Stimulated activated CD4-positive, alpha-beta T cell treated with anti-CD3 and anti-CD28 coated beads, TNF-alpha, amount 100 ng/mL, for 4 hours (primary cell): ENCODE results near the gene PLA2G4B.
"Not testable (repeated sequence)": the region's sequence is repeated elsewhere in the genome, so short reads cannot be mapped to it uniquely, and the experiment has no call there.

ENCODE experiments used
- DNase-seq, 3 experiments: peaks; one replicate each; pipeline ENCODE4 v3.0.0-alpha.2; 2020; ENCODE audit warnings: low read depth in 3 of 3

Gene PLA2G4B

DNA sequence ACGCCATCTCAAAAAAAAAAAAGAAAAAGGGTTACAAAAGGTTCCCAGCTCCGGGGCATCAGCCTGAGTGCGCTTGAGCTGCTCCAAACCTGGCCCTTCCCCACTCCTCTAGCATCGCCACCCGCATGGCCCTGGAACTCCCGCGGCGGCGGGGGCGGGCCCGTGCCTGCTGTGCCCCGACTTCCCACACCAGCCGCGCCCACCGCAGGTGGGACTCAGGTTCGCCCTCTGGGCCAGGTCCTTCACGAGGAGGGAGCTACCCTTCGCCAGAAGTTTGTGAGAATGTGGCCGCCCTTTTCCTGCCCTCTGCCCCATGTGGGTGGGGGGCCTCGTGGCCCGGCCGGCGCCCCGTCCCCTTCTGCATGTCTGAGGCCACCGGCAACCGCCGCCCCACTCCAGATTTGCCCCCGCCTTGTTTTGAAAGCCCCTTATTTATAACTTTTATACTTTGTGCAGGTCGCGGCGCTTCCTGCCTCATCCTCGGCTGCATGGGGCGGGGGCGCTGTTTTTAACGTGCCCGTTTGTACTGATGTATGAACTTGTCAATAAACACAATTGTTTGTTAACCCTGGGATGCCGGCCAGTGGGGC is 11.3 kb upstream of the PLA2G4B start:
- peak in 2 of 3 experiments; percentile 6 to 10 for DNase-seq

DNA sequence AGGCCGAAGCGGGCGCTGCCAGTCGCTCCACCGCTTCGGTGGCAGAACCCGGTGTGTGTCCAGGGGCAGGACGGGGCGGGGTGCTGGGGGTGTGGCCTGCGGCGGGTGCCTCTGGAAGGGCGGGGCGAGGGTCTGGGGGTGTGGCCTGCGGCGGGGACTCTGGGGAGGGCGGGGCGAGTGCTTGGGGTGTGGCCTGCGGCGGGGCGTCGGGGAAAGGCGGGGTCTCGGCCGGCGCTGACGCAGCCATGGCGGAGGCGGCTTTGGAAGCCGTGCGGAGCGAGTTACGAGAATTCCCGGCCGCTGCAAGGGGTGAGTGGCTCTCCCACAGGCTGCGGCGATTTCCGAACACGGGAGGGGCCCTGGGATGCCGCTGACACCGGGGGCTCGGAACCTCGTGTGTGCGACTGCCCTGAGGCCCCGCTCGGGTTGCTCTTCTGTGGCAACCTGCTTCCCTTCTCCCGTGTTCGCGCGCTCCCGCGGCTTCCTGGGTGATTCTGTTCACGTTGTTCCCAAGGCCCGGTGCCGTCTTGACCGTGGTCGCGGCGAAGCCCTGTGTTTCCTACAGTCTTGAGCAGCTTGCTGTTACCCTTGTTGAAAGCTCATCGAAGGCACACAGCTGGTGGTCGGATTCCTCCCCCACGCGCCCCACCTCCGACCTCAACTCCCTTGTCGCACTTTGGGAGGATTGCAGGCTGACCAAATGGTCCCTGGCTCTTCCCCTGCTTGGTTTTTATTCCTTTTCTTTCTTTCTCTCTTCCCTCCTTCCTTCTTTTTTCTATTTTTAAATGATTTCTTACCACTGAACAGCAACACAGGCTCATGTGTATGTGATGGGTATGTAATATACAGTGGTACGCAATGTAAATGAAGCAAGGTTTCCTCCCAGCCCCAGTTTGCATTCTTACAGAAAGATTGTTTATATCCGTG is 10.5 kb upstream of the PLA2G4B start, which contains the start of gene JMJD7:
TSS of gene JMJD7 (plus strand) at position 213 of the 927 bp plus-strand sequence. CDS start at position 246, 33 bp downstream.
- DNase-seq = peak; percentile 93 to 98 (median 96)

DNA sequence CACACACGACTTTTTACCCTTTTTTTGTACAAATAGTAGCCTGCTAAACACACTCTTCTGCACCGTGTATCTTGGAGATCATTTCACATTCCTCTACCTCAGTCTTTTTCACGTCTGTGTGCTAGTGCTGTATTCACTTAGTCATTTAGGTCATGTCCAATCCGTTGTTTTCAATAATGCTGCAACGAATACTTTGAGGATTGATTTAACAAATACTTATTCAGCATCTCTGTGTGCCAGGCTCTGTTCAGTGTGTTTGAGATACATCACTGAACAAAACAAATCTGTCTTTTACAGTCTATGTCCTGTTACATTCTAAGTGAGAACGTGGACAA is 9.9 kb upstream of the PLA2G4B start:
- no peak for DNase-seq

DNA sequence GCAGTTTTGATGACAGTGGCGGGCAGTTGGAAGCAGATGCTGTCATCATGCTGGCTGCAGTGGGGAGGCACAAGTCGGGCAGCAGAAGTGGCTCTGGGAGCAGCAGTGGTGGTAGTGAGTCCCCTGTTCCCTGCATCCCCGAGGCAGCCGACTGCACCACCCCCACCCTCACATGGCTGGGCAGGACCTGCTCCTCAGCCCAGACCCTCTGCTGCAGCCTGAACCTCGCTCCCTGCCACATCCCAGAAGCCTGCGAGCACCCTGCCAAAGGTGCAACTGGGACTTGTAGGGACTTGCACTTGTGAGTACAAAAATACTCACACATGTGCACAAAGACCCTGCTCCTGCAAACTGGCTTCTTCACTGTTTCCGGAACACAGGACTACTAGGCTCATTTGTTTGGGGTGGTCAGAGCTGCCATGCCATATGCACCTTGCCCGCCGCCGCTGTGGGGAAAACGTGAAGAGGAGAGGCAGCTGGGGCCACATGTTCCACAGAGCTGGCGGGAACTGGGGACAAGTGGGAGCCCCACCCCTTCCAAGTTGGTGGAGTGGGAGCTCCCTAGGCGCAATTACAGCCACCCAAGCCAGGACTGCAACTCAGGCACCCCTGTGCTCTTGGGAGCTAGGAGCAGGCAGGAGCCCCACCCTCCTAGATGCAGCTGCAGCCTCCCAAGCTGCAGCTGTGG is 8.5 kb upstream of the PLA2G4B start:
- DNase-seq = no peak

DNA sequence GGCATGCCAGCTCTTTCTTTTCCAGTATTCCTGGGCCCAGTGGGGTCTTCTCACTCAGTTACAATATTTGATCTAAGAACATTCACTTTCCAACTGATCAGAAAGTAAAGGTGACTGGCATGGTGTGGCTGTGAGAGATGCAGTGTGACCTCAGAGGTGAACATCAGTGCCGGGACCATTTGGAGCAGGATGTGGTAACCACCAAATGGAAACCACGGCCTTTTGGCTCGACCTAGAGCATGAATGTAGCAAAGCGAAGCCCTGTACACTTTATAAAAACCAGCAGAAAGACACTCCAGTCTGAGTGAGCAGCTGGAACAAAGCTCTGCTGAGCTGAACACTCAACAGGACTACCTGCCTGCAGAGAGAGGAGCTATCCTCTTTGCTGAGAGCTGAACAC is 7.4 kb upstream of the PLA2G4B start:
- not testable (repeated sequence) for DNase-seq

DNA sequence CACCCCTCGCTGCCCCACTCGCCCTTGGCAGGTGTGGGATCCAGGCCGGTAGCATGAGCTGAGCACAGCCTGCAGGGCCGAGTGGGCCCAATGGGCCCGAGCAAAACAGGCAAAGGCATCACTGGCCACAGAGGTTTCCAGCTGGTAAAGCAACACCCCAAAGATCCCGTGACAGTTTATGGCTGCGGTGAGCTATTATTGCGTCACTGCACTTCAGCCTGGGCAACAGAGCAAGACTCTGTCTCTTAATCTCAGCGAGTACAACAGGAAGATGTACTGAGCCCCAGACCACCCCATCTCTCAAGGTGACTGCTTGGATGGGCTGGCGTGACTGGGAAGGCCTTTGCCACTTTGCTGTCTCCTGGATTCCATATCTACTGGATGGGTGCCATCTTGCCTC is 6.4 kb upstream of the PLA2G4B start:
- DNase-seq = no peak

DNA sequence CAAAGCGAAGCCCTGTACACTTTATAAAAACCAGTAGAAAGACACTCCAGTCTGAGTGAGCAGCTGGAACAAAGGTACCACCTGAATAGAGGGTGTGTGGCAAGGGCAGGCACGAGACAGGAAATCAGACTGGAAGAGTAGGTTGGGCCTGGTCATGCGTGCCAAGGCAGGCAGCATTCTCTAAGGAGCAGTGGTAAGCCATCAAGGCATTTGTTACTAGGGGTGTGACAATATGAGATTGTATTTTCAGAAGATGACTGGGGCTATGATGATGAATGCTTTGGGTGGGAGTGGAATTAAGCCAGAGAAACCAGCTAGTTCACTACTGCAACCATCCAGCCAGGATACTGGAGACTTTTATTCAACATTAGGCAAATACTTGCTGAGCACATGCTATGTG is 5.8 kb upstream of the PLA2G4B start:
- DNase-seq = no peak

DNA sequence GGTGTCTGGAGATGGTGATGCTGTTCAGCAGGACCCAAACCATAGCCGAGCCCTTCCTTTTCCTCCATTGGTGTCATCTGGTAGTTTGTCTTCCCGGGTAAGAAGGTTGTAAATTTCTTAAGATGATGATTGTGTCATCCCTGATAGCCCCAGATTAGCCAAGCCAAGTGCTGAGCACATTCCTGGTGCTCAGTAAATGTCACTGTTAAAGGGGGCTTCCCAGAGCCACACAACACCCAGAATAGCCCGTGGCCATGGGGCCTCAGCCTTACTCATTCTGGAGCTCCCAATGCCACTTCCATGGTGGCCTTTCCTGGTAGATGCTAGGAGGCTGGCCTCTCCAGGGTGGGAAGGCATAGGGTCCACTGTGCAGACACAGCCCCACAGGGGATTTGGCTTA is 4.6 kb upstream of the PLA2G4B start:
- no peak for DNase-seq

DNA sequence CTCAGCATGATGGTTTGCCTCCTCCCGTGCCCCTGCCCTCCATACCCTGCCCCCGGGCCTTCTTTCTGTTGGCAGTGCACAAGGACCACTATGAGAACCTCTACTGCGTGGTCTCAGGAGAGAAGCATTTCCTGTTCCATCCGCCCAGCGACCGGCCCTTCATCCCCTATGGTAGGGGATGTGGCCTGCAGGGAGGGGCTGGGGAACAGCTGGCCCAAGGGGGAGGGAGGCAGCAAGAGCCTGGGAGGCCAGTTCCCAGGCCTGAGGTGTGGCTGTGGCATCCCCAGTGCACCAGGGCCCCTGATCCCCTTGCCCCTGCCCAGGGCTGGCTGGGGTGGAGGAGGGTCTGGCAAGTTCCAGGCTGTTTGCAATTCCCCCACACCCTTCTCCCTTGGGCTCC is 2.6 kb upstream of the PLA2G4B start:
- no peak for DNase-seq

DNA sequence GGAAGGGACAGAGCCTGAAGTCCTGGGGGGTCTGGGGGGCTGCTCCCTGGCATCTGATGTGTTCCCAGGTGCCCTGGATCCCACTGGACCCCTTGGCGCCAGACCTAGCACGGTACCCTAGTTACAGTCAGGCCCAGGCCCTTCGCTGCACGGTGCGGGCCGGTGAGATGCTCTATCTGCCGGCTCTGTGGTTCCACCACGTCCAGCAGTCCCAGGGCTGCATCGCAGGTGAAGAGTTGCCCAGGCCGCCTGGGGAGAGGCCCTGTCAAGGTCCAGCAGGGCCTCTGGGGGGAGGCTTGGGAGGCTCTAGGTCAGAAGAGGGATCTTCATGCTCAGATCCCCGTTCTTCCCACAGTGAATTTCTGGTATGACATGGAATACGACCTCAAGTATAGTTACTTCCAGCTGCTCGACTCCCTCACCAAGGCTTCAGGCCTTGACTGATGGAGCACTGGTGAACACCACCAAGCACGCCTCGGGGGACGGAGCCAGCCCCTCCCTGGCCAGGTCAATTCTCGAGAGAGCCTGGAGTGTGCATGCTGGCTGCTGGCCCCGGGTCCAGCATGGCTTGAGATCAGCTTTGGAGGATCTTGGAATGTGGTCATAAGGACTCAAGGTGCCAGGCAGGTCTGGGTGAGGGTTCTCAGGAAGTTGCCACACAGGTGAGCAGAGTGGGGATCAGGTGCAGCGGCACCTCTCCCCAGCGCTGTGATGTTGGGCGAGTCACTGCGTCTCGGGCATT is 1.8 kb upstream of the PLA2G4B start:
- DNase-seq = no peak

DNA sequence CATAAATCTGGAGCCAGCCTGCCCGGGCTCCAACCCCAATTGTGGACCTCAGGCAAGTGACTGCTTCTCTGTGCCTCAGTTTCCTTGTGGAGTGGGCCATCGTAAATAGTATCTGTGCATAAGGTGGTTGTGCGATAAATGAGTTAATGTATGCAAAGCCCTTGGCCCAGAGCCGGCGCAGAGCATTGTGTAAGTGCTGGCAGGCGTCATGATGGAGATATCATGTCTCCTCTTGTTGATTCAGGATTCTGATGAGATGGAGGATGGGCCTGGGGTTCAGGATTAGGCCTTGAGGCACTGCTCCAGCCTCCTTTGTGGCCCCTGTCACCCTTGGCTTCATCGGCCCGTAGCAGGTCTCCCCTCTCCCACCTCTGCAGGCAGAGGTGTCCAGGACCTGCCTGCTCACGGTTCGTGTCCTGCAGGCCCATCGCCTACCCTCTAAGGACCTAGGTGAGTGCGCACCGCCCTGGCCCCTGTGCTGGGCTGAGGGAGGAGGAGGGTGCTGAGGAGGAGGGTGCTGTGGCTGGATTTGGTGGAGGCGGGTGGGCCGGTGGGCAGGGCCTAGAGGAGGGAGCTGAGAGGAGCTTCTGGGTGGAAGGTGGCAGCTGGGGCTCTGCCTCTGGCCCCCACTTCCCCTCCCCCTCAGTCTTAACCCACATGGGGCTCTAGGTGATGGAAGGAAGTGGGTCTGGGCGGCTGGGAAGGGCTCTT is 1.3 kb downstream of the PLA2G4B start:
- no peak for DNase-seq

DNA sequence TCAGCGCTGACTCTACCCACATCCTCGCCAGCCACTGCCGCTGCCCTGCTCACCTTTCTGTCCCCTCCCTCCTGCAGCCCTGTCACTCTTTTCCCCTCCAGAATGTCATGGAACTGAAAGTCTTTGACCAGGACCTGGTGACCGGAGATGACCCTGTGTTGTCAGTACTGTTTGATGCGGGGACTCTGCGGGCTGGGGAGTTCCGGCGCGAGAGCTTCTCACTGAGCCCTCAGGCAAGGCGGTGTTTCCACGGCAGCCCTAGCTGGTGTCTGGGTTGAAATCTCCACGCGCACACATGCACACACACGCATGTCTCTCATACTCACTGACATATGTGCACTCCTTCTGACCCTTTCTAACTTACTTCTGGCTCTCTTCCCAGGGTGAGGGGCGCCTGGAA is 2.0 kb downstream of the PLA2G4B start:
- DNase-seq = no peak

DNA sequence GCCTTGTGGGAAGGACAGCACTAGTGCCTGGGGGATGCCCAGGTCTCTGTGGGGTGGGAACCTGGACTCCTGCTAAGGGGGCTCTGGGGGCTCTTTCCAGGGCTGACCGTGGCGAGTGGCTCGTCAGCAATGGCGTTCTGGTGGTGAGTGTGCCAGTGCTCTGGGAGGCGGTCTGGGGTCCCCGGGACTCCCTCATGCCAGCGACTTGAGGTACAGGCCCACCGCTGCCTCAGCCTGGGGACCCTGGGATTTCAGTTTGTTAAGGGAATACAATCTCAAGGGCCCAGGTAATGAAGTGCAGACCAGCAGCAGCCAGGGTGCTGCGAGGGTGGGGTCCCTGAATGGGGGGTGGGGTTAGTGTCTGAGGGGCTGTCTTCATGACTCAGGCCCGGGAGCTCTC is 2.5 kb downstream of the PLA2G4B start:
- no peak for DNase-seq

DNA sequence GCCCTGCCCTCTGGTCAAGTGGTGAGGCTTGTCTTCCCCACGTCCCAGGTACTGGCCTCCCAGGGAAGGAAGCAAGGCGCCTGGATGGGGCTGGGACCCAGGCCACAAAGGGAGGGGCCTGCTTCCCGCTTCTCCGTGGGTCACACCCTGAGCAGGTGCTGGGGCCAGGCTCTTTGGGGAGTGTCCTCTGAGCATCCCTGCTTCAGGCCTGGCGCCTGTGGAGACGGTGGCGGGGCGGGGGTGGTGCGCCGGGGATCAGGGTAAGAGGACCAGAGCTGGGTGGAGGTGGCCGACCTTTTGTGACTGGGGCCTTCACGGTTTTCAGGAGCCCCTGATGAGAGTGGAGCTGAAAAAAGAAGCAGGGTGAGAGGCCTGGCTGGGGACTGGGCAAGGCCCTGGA is 3.6 kb downstream of the PLA2G4B start:
- no peak for DNase-seq

DNA sequence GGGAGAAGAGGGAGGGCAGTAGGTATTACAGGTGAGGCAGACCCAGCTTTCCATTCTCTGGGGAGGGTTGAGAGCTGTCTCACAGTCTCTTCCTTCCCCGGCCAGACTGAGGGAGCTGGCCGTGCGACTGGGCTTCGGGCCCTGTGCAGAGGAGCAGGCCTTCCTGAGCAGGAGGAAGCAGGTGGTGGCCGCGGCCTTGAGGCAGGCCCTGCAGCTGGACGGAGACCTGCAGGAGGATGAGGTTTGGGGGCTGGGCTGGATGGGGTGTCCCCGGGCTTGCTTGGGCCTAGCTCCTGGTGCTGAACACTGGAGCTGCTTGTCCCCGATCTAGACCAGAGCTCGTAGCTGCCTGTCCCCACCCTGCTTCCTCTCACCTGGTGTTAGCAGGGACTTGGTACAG is 4.9 kb downstream of the PLA2G4B start:
- DNase-seq = no peak

DNA sequence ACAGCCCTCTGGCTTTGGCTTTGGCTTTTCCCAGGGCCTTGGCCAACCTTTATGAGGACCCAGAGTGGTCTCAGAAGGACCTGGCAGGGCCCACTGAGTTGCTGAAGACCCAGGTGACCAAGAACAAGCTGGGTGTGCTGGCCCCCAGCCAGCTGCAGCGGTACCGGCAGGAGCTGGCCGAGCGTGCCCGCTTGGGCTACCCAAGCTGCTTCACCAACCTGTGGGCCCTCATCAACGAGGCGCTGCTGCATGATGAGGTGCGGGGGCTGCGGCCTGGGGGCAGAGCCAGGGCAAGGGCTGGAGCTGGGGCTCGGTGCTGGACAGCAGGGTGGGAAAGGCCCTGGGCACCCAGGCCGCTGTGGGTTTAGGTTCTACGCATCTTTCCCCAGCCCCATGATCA is 6.2 kb downstream of the PLA2G4B start:
- no peak for DNase-seq

DNA sequence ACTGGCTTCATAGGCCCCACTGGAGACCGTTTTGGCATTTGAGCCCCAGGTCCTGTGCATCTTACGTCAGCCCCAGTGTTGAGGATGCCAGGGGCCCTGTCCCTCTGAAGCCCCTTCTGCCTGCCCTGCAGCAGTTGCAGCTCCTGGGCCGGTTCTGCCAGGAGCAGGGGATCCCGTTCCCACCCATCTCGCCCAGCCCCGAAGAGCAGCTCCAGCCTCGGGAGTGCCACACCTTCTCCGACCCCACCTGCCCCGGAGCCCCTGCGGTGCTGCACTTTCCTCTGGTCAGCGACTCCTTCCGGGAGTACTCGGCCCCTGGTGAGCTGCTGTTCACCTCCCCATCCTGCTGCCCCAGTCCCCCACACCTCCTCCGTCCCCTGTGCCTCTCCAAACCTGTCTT is 8.6 kb downstream of the PLA2G4B start:
- no peak for DNase-seq

DNA sequence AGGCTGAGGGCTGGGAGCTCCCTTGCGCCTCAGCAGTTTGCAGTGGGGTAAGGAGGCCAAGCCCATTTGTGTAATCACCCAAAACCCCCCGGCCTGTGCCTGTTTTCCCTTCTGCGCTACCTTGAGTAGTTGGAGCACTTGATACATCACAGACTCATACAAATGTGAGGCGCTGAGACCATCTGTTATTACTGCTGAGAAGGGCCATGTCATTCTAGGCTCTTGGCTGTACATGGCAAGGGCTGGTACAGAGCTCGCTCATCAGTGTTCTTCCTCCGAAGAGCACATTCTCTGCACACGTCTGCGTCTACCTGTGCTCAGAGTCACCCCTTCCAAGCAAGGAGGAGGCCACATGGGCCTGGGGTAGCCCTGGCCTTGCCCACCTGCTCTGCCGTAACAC is 9.3 kb downstream of the PLA2G4B start:
- no peak for DNase-seq

DNA sequence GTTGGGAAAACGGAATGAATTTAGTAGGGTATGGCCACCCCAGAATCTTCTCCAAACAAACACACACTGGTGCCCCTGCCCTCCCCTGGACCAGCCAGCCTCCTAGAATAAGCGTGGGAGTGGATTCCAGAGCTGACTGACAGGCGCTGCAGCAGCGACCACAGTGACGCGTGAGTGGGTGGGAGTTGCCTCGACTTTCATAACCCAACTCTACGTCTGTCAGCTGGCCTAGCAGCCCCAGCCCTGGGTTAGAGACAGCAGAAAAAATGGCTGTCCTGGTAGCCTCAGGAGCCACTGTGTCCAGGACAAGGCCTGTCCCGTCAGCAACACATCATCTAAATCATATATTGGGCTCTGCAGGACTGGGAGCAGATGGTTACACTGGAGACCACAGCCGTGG is 10.0 kb downstream of the PLA2G4B start:
- DNase-seq = no peak

DNA sequence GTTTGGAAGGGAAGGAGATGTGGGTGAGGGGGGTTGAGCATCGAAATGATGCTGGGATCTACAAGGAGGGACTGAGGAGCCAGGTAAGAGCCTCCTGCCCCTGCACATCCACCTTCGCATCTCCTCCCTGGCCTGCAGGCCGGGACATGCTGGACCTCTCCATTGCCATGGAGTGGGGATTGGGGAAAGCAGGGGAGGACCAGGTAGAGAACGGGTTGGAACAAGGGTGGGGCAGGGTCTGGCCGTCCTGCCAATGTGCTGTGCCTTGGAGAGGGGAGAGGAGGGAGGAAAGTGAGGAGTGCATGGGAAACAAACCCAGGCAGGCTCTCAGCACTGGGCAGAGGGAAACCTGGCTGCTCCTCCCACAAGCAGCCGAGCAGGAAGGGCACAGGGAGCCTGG is 10.6 kb downstream of the PLA2G4B start:
- no peak for DNase-seq

DNA sequence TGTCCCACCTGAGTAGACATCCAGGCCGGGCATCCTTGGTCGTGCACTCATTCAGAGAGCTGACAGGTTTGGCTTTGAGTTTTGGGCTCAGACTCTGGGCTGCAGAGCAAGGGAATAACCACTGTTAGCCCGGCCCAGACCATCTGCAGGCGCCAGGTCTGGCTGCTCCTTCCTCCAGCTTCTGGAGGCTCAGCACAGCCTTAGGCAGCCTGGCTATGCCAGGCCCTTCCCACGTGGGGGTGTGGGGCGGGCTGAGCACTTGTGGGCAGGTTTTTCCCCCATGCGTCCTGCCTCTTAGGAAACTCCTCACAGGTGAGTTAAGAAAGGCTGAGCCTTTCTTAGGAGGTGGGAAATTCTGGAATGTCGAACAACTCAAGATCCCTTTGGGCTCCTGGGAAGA is 11.2 kb downstream of the PLA2G4B start:
- no peak for DNase-seq
